ENCODE results near the gene BCR. TPM values are rescaled to one million over a fixed set of nuclear protein-coding genes. Genes with fewer than 3 reads are reported as not detected.
A peak's percentile ranks its signal among the peaks of the same experiment; 100 is the strongest.

The BCR gene
- total and polyA plus RNA-seq, 2 of the 4 experiments (the other 2 are of a cell fraction) = 28.9 to 44.6 TPM

DNA sequence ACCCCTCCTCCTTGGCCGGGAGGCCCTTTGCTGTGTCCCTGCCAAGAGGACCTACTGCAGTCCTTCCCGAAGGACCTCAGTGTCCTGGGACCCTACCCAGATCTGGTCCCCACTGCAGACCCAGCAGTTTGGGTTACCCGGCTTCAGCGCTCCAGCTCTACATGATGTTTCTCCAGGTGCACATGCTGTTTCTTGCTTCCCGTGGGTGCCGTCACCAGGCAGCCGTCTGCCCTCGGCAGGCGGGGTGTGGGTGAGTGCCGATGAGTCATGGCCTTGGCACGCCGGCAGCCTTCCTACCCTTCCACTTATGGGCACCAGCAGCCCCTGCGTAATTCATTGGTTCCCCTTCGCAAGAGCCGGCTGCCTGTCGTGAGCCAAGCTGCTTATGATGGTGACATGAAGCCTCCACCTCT lies 101.8 kb downstream of the BCR start:
- POLR2A ChIA-PET (ENCODE audit: unreplicated experiment) = no interaction called here
- WGBS, 2 experiments (ENCODE audit: extremely low coverage in 2 of 2, insufficient read length in 1 of 2) = 40% methylated on average over 1 of the region's 16 CpGs; no CpG with 5 or more reads in 1 of the 2 experiments
- Histone ChIP-seq H3K4me3 (ENCODE audit: insufficient read depth, low read depth, low read length) (no peak overlapping the region), H3K18ac (ENCODE audit: low read depth, low read length) (no peak overlapping the region), H3K14ac (replicated peaks; ENCODE audit: low read depth, low read length) (peak overlapping the region; percentile 32; the same call in 1 of the 2 replicates), H2AK9ac (replicated peaks; ENCODE audit: low read depth, low read length, poor library complexity) (peak overlapping the region; percentile 97), H4K20me1 (ENCODE audit: insufficient read depth, low read length) (no peaks in the 10 kb centered on the region; the same call in 1 of the 2 replicates), H3K27me3 (ENCODE audit: control insufficient read depth, insufficient read depth, low read length) (no peaks in the 10 kb centered on the region), H3K56ac (ENCODE audit: extremely low read depth, insufficient read depth, low read length) (no peak overlapping the region), H3K4me1 (ENCODE audit: control insufficient read depth, insufficient read depth, low read length) (peaks cover 5% of the 10 kb centered on the region; the same call in 1 of the 2 replicates), H3K79me1 (ENCODE audit: low read depth in 1 of 2, low read length in 2 of 2) (peaks cover 0 to 7% of the 10 kb centered on the region in 2 experiments; a peak in 1 of 4 replicates), H4K5ac (ENCODE audit: low read depth, low read length) (no peak overlapping the region), H3K4ac (ENCODE audit: low read depth, low read length) (peak overlapping the region; percentile 55; the same call in 1 of the 2 replicates), H2BK20ac (ENCODE audit: low read depth, low read length) (no peak overlapping the region), H2AK5ac (ENCODE audit: low read depth, low read length) (peak overlapping the region; percentile 73), H3K9ac (ENCODE audit: low read depth, low read length) (no peak overlapping the region), H3K9me3 (ENCODE audit: control insufficient read depth, insufficient read depth, low read length) (no peaks in the 10 kb centered on the region), H2BK120ac (ENCODE audit: low read depth, low read length) (peak overlapping the region; percentile 38; the same call in 1 of the 2 replicates), H2BK15ac (ENCODE audit: low read depth, low read length) (no peak overlapping the region), H2AFZ (replicated peaks; ENCODE audit: low read length, poor library complexity) (peak overlapping the region; percentile 83), H2BK5ac (ENCODE audit: low read depth, low read length, poor library complexity, severe bottlenecking) (no peak overlapping the region), H3K23ac (ENCODE audit: low read depth, low read length) (no peak overlapping the region), H3K27ac (ENCODE audit: insufficient read depth, low read length) (no peak overlapping the region; the same call in 1 of the 2 replicates), H3K9me1 (ENCODE audit: insufficient read depth, low read length) (0 out of 2 replicates have a peak, but pooled peaks cover 7% of the 10 kb centered on the region), H4K8ac (ENCODE audit: low read depth in 2 of 2, low read length in 2 of 2) (no peak overlapping the region), H4K91ac (ENCODE audit: insufficient read depth, low read depth, low read length) (peak overlapping the region; percentile 33; the same call in 1 of the 2 replicates), H3K4me2 (ENCODE audit: low read depth, low read length) (no peak overlapping the region), H3K36me3 (ENCODE audit: control insufficient read depth, insufficient read depth, low read length) (peaks cover 36% of the 10 kb centered on the region)
- peak; percentile 69 for DNase-seq
- intact Hi-C loops (cut with micrococcal nuclease) (loop anchor here (1.0 to 5.0 kb wide), 3 partner anchors 104 to 325 kb away; no protein-coding TSS in a partner anchor), dilution Hi-C loops (cut with HindIII; ENCODE audit: low sequenced_read_pairs, unreplicated experiment) (no loop called here), in situ Hi-C loops (cut with MboI; ENCODE audit: low sequenced_read_pairs) (loop anchor here (25.0 kb wide), 1 partner anchor 320 kb away; no protein-coding TSS in a partner anchor)
- CTCF ChIA-PET = interaction anchor here (0.6 to 1.6 kb wide), 14 partner anchors 9 to 226 kb away, joined by 3 to 18 read pairs (median 4); partner anchors contain the start of gene BCR
- TF ChIP-seq BHLHE40 (IDR thresholded peaks at IDR 0.05; ENCODE audit: low read depth, low read length) (no peak; the same call in 1 of the 2 replicates), CEBPB (IDR thresholded peaks at IDR 0.05; ENCODE audit: low read depth, low read length) (no peak), CHD1 (IDR thresholded peaks at IDR 0.05; ENCODE audit: low read depth, low read length) (no peak), SMC3 (IDR thresholded peaks at IDR 0.05; ENCODE audit: low read depth, low read length) (no peak), POLR2A (IDR thresholded peaks at IDR 0.05; ENCODE audit: low read depth, low read length) (no peak), MXI1 (IDR thresholded peaks at IDR 0.05; ENCODE audit: borderline replicate concordance, low read depth, low read length) (no peak), RCOR1 (IDR thresholded peaks at IDR 0.05; ENCODE audit: insufficient replicate concordance, low read length) (no peak), FOS (IDR thresholded peaks at IDR 0.05; ENCODE audit: low read depth, low read length) (peak; percentile 68), MAZ (IDR thresholded peaks at IDR 0.05; ENCODE audit: borderline replicate concordance, low read depth, low read length) (peak; percentile 12; the same call in 1 of the 2 replicates), NFE2L2 (IDR thresholded peaks at IDR 0.05; ENCODE audit: low read depth, low read length) (no peak), RAD21 (IDR thresholded peaks at IDR 0.05; ENCODE audit: low read length) (no peak)
- TF ChIP-seq, protein P1, sequence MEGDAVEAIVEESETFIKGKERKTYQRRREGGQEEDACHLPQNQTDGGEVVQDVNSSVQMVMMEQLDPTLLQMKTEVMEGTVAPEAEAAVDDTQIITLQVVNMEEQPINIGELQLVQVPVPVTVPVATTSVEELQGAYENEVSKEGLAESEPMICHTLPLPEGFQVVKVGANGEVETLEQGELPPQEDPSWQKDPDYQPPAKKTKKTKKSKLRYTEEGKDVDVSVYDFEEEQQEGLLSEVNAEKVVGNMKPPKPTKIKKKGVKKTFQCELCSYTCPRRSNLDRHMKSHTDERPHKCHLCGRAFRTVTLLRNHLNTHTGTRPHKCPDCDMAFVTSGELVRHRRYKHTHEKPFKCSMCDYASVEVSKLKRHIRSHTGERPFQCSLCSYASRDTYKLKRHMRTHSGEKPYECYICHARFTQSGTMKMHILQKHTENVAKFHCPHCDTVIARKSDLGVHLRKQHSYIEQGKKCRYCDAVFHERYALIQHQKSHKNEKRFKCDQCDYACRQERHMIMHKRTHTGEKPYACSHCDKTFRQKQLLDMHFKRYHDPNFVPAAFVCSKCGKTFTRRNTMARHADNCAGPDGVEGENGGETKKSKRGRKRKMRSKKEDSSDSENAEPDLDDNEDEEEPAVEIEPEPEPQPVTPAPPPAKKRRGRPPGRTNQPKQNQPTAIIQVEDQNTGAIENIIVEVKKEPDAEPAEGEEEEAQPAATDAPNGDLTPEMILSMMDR (conservative IDR thresholded peaks at IDR 0.05; ENCODE audit: low read depth, low read length) = no peak
- TF ChIP-seq, protein P2, sequence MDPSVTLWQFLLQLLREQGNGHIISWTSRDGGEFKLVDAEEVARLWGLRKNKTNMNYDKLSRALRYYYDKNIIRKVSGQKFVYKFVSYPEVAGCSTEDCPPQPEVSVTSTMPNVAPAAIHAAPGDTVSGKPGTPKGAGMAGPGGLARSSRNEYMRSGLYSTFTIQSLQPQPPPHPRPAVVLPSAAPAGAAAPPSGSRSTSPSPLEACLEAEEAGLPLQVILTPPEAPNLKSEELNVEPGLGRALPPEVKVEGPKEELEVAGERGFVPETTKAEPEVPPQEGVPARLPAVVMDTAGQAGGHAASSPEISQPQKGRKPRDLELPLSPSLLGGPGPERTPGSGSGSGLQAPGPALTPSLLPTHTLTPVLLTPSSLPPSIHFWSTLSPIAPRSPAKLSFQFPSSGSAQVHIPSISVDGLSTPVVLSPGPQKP (IDR thresholded peaks at IDR 0.05; ENCODE audit: borderline replicate concordance, low read depth, low read length) = no peak
- TF ChIP-seq, protein P3, sequence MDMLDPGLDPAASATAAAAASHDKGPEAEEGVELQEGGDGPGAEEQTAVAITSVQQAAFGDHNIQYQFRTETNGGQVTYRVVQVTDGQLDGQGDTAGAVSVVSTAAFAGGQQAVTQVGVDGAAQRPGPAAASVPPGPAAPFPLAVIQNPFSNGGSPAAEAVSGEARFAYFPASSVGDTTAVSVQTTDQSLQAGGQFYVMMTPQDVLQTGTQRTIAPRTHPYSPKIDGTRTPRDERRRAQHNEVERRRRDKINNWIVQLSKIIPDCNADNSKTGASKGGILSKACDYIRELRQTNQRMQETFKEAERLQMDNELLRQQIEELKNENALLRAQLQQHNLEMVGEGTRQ (IDR thresholded peaks at IDR 0.05; ENCODE audit: low read depth, low read length) = no peak
- ATAC-seq (ENCODE audit: low read depth) = peak; percentile 62
- BruUV-seq (replicated peaks) = no TSS peak

Data from IMR-90 (cell line).